Aorta (tissue), 5 donors: Measurements from ENCODE around the gene TASP1. TPM values are rescaled to one million over a fixed set of nuclear protein-coding genes. Genes with fewer than 3 reads are reported as not detected.
A peak's percentile ranks its signal among the peaks of the same experiment; 100 is the strongest.

ENCODE experiments used
- ATAC-seq: fragments of 200-7000 bp; cut with Tn5 transposase; one replicate; pipeline ENCODE4 v1.9.1; 2022; ENCODE audit warnings: moderate library complexity; ENCODE audit not compliant: low FRiP score
- DNase-seq, 2 donors: peaks; one replicate each; pipeline ENCODE4 v3.0.0-alpha.2; 2020
- H3K27ac ChIP-seq, 2 donors: one replicate each; pipeline ENCODE4 v1.5.1; 2013; ENCODE audit warnings: low read length in 2 of 2, mild to moderate bottlenecking in 2 of 2, moderate library complexity in 2 of 2, control low read depth in 1 of 2, inconsistent platforms in 1 of 2, low read depth in 1 of 2
- H3K27me3 ChIP-seq, 2 donors: one replicate each; pipeline ENCODE4 v1.6.1; 2013; ENCODE audit warnings: control low read depth in 1 of 2, low read length in 1 of 2, mild to moderate bottlenecking in 1 of 2, moderate library complexity in 1 of 2; ENCODE audit not compliant: insufficient read depth in 2 of 2, control insufficient read depth in 1 of 2
- H3K36me3 ChIP-seq, 2 donors: one replicate each; pipeline ENCODE4 v1.6.1; 2013; ENCODE audit warnings: control low read depth in 1 of 2, low read length in 1 of 2, mild to moderate bottlenecking in 1 of 2; ENCODE audit not compliant: insufficient read depth in 2 of 2, control insufficient read depth in 1 of 2
- H3K4me1 ChIP-seq, 2 donors: one replicate each; pipeline ENCODE4 v1.6.1; 2013; ENCODE audit warnings: low read length in 2 of 2, control low read depth in 1 of 2, mild to moderate bottlenecking in 1 of 2, moderate library complexity in 1 of 2; ENCODE audit not compliant: insufficient read depth in 2 of 2, control insufficient read depth in 1 of 2
- H3K4me3 ChIP-seq, 2 donors: one replicate each; pipeline ENCODE4 v1.5.1; 2013; ENCODE audit warnings: low read length in 2 of 2, control low read depth in 1 of 2, mild to moderate bottlenecking in 1 of 2
- H3K9me3 ChIP-seq: one replicate; pipeline ENCODE4 v1.6.1; 2013; ENCODE audit warnings: mild to moderate bottlenecking, low read length; ENCODE audit not compliant: control insufficient read depth
- WGBS, 2 donors: extraction: QIAGEN DNeasy Blood & Tissue Kit; methylation state at CpG; one replicate each; pipeline ENCODE4 v1.1.7; 2013; 5-methylcytosine and 5-hydroxymethylcytosine counted together
- intact Hi-C, 2 donors: fragments of 100-400 bp; cut with DNase I; formaldehyde crosslinking; loops; one replicate each; pipeline versions ENCODE4 v1.14.2 to v1.15.0; 2022
- polyA plus RNA-seq, 2 donors: library from polyadenylated mRNA; stranded (reverse); fragments of 200-250 nt; gene quantifications; one replicate each; pipeline ENCODE4 v1.2.3, GENCODE V29; 2013
- total RNA-seq, 2 donors: library from RNA; stranded (reverse); fragmentation: NEBNext Ultra II Directional; extraction: Animal tissue kit (Norgen Biotek cat#: 25700); gene quantifications; one replicate each; pipeline ENCODE4 v1.2.1, GENCODE V29; 2021
- donor health status: healthy with polysubstance abuse.
- donor health status: Bipolar disorder and iron deficiency.
- donor health status: DM: no; HTN: no; CAD: no.
- donor health status: DM: no; HTN: no; CAD: no.
- donor health status: DM: yes; HTN: yes; CAD: no.

TASP1 gene
- total and polyA plus RNA-seq, 4 donors: 13.2 to 74.6 (median 25.9) TPM

GRCh38 chr20:13348311-13349234 lies 290.2 kb downstream of the TASP1 start:
- H3K27me3 ChIP-seq: no peaks in the 10 kb centered on the region
- ATAC-seq (peak; percentile 44), DNase-seq (no peak)
- 22% methylated on average over 9 of the region's 9 CpGs for WGBS, 2 donors
- no peaks in the 10 kb centered on the region for H3K36me3 ChIP-seq
- intact Hi-C loops: no loop called here
- peaks cover 0 to 2% of the 10 kb centered on the region in 2 donors for H3K4me1 ChIP-seq
- no peaks in the 10 kb centered on the region for H3K9me3 ChIP-seq
- H3K27ac ChIP-seq: peak overlapping the region in 1 of 2 donors; percentile 8
- no peak overlapping the region for H3K4me3 ChIP-seq

- intact Hi-C loops: no loop called here
- Histone ChIP-seq H3K27me3 (no peaks in the 10 kb centered on the region), H3K36me3 (no peaks in the 10 kb centered on the region), H3K9me3 (no peaks in the 10 kb centered on the region), H3K4me3 (no peak overlapping the region), H3K27ac (no peak overlapping the region), H3K4me1 (peaks cover 0 to 2% of the 10 kb centered on the region in 2 donors)
- WGBS, 2 donors: 84 to 91% methylated on average over 9 of the region's 9 CpGs
- no peak for ATAC-seq
- DNase-seq: no peak
Measured at GRCh38 chr20:13344671-13345070, 294.1 kb downstream of the TASP1 start.

- intact Hi-C loops: no loop called here
- H3K4me3 ChIP-seq: no peak overlapping the region
Measured at GRCh38 chr20:13342469-13343242, 296.1 kb downstream of the TASP1 start.

GRCh38 chr20:13341737-13342393 lies 296.9 kb downstream of the TASP1 start:
- ATAC-seq (no peak), DNase-seq (no peak)
- no peaks in the 10 kb centered on the region for H3K9me3 ChIP-seq
- H3K4me3 ChIP-seq: no peak overlapping the region
- H3K4me1 ChIP-seq: no peaks in the 10 kb centered on the region
- H3K27me3 ChIP-seq: no peaks in the 10 kb centered on the region
- H3K36me3 ChIP-seq: no peaks in the 10 kb centered on the region
- 77 to 89% methylated on average over 9 of the region's 9 CpGs for WGBS, 2 donors
- intact Hi-C loops: no loop called here
- H3K27ac ChIP-seq: no peak overlapping the region

More at GRCh38 chr20:13342469-13343242, 296.1 kb downstream of the TASP1 start:
- WGBS, 2 donors: 83 to 90% methylated on average over 12 of the region's 12 CpGs
- no peak for DNase-seq
- H3K27ac ChIP-seq: no peak overlapping the region
- H3K36me3 ChIP-seq: no peaks in the 10 kb centered on the region
- no peaks in the 10 kb centered on the region for H3K27me3 ChIP-seq
- H3K4me1 ChIP-seq: no peaks in the 10 kb centered on the region
- no peak for ATAC-seq
- H3K9me3 ChIP-seq: no peaks in the 10 kb centered on the region

- Histone ChIP-seq H3K9me3 (no peaks in the 10 kb centered on the region), H3K27ac (no peak overlapping the region), H3K4me1 (no peaks in the 10 kb centered on the region), H3K36me3 (no peaks in the 10 kb centered on the region), H3K27me3 (no peaks in the 10 kb centered on the region), H3K4me3 (no peak overlapping the region)
- intact Hi-C loops: no loop called here
- WGBS, 2 donors: 63 to 87% methylated on average over 2 of the region's 2 CpGs
- ATAC-seq (no peak), DNase-seq (no peak)
Measured at GRCh38 chr20:13340088-13340487, 298.6 kb downstream of the TASP1 start.

Other genes with a start within 250 kb of the TASP1 start
- gene ESF1, start 146.0 kb upstream of the TASP1 start, total RNA-seq: 10 to 100 TPM; 14.3 to 18.2 TPM
- 10 to 100 TPM in 1 of 2 donors, 1 to 10 TPM in 1; 6.8 to 14.4 TPM for gene ESF1, start 146.0 kb upstream of the TASP1 start, polyA plus RNA-seq
- gene NDUFAF5, start 146.1 kb upstream of the TASP1 start, total RNA-seq: 10 to 100 TPM; 24.3 to 27.0 TPM
- gene NDUFAF5, start 146.1 kb upstream of the TASP1 start, polyA plus RNA-seq: 10 to 100 TPM; 23.5 to 25.7 TPM